Activated CD8-positive, alpha-beta T cell treated with anti-CD3 and anti-CD28 coated beads, Interleukin-2, amount 10 ng/mL, durations not matched to agents 7 days and 5 days (primary cell): ENCODE data around the gene ADAMTS17. TPM values are rescaled to one million over a fixed set of nuclear protein-coding genes. Genes with fewer than 3 reads are reported as not detected.

ENCODE experiments used
- ATAC-seq: fragments of 150-1000 bp; cut with Tn5 transposase; one replicate; pipeline ENCODE4 v1.10.0; 2021; ENCODE audit warnings: moderate library complexity
- CTCF ChIA-PET: fragments of 350-600 bp; sonication (Branson Sonifier 250); formaldehyde crosslinking; loops from one replicate; lab custom pipeline; 2021; ENCODE audit warnings: antibody characterized with exemption; lab: Charles Lee
- POLR2A ChIA-PET: fragments of 350-600 bp; sonication (Branson Sonifier 250); formaldehyde crosslinking; loops from one replicate; lab custom pipeline; 2021; ENCODE audit warnings: antibody characterized with exemption; lab: Charles Lee
- DNase-seq: peaks from one replicate; pipeline ENCODE4 v3.0.0-alpha.2; 2020
- H3K27ac Mint-ChIP-seq: one replicate; pipeline ENCODE4 v1.8.0; 2021; ENCODE audit warnings: mild to moderate bottlenecking, mixed read lengths
- H3K27me3 Mint-ChIP-seq: one replicate; pipeline ENCODE4 v1.8.0; 2021; ENCODE audit warnings: low read depth, mixed read lengths
- H3K36me3 Mint-ChIP-seq: one replicate; pipeline ENCODE4 v1.8.0; 2021; ENCODE audit warnings: low read depth, mixed read lengths
- H3K4me1 Mint-ChIP-seq: one replicate; pipeline ENCODE4 v1.8.0; 2021; ENCODE audit warnings: low read depth, mixed read lengths
- H3K4me3 Mint-ChIP-seq: one replicate; pipeline ENCODE4 v1.8.0; 2021; ENCODE audit warnings: mild to moderate bottlenecking, mixed read lengths
- H3K9me3 Mint-ChIP-seq: one replicate; pipeline ENCODE4 v1.8.0; 2022; ENCODE audit warnings: mixed read lengths; ENCODE audit not compliant: insufficient read depth
- total RNA-seq, 2 experiments: library from RNA; stranded (reverse); gene quantifications; one replicate each; pipeline ENCODE4 v1.2.3, GENCODE V29; 2021

Gene ADAMTS17
- total RNA-seq, 2 experiments from 2014 or later = 5.1 to 6.0 TPM

DNA sequence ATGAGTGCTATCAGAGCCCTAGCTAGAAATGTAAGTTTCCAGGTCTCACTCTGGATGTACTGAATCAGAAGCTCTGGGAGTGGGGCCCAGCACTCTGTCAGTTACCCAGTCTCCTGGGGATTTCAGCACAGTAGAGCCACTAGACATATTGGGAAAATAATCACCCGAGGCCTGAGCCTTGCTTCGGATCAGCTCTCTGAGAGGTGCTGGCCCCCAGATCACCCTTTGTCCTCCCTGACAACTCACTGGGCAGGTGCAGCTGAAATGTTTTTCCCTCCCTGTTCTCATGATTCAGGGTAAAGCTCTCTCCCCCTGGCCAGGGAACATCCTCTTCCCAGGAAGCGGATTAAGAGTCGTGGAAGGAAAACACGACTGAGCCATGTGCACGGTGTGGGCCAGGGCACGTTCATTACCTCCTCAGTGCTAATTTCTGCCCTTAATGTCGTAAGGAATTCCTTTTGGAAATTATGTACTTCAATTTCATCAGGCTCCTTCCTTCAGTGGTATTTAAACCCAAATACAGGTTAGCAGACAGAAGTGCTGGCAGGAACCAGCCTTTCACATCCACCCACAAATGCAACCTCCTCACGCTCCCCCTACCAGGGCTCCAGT, 311.8 kb downstream of the ADAMTS17 start:
- ATAC-seq = no peak
- no peak overlapping the region for H3K27ac Mint-ChIP-seq
- no peaks in the 10 kb centered on the region for H3K27me3 Mint-ChIP-seq
- no peak overlapping the region for H3K4me3 Mint-ChIP-seq
- no peaks in the 10 kb centered on the region for H3K4me1 Mint-ChIP-seq
- H3K9me3 Mint-ChIP-seq = peaks cover 21% of the 10 kb centered on the region
- ChIA-PET CTCF (no interaction called here), POLR2A (no interaction called here)
- H3K36me3 Mint-ChIP-seq = no peaks in the 10 kb centered on the region
- no peak for DNase-seq

DNA sequence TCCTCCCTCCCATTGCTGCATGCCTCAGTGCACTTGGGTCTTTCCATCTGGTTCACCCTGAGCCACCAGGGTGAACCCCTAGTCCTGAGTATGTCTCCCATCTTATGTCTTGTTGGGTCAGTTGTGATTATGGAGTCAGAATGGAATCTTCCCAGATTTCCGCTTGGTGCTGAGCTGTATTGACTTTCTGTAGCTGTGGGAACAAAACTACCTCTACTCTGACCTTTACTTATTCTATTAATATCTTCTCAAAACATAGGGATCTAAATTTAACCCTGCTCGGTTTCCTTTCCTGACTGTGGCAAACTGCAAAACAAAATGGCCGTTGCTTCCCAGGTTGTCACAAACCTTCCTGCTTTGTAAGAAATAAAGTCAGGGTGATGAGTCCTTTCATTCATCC, 312.7 kb downstream of the ADAMTS17 start:
- POLR2A ChIA-PET = no interaction called here
- H3K4me3 Mint-ChIP-seq = no peak overlapping the region

DNA sequence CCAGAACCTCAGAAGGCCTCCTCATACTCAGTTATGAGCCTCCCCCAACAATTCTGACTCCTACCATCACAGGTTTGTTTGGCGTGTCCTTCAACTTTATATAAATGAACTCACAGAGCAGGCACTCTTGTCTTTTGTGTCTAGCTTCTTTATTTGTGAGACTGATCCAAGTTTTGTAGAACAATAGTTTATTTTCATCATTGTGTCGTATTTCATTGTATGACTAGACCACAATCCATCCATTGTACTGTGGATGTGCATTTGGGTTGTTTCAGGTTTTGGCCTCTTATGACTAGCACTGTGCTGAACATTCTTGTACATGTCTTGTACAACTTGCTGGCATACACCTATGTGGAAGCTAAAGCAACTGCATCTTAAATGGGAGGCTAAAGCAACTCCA, 315.7 kb downstream of the ADAMTS17 start:
- no peak for DNase-seq
- H3K36me3 Mint-ChIP-seq = no peaks in the 10 kb centered on the region
- POLR2A ChIA-PET = no interaction called here
- peaks cover 21% of the 10 kb centered on the region for H3K9me3 Mint-ChIP-seq
- H3K27me3 Mint-ChIP-seq = no peaks in the 10 kb centered on the region
- no peaks in the 10 kb centered on the region for H3K4me1 Mint-ChIP-seq
- CTCF ChIA-PET = no interaction called here
- ATAC-seq = no peak
- no peak overlapping the region for H3K4me3 Mint-ChIP-seq
- no peak overlapping the region for H3K27ac Mint-ChIP-seq

More for the DNA sequence above, 312.7 kb downstream of the ADAMTS17 start:
- DNase-seq (no peak), ATAC-seq (no peak)
- CTCF ChIA-PET = no interaction called here
- no peaks in the 10 kb centered on the region for H3K27me3 Mint-ChIP-seq
- H3K36me3 Mint-ChIP-seq = no peaks in the 10 kb centered on the region
- no peaks in the 10 kb centered on the region for H3K4me1 Mint-ChIP-seq
- no peak overlapping the region for H3K27ac Mint-ChIP-seq
- H3K9me3 Mint-ChIP-seq = peaks cover 21% of the 10 kb centered on the region

DNA sequence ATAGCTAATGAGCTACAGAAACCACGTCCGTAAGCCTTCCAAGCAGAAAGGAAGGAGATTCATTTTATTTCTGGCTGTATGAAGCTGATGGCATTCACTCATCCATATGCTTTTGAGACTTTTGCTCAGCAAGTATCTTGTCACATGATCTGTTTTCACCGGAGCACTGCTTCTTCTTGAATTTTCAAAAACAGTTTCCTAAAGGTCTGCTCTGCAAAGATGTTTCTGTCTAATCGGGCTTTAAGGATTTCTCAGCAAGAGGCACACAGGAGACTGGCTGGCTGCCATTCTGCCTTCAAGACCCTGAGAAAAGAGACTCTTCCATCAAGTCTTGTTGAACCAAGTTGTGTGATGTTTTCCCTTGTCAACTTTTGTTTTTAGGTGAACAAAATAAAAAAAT, 319.0 kb downstream of the ADAMTS17 start:
- no peak overlapping the region for H3K4me3 Mint-ChIP-seq
- CTCF ChIA-PET = no interaction called here
- no peak for ATAC-seq

DNA sequence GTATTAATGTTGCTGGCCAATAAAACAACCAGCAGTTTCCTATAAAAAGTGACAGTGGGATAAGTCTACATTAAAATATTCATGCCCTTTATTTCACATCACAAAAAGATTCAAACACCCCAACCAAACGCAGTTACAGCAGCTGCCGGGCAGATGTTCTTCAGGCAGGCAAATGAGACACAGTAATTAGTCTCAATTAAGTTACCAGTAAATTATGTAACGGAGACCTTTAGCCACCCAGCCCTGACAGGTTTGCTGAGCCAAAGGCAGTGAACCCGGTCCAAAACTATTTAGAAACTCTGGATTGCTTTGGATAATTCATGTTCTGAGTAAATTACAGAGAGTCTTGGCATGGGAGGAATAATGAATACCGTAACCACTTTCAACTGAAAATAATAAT, 319.4 kb downstream of the ADAMTS17 start:
- Mint-ChIP-seq H3K4me1 (no peaks in the 10 kb centered on the region), H3K4me3 (no peak overlapping the region), H3K9me3 (peaks cover 5% of the 10 kb centered on the region), H3K27me3 (no peaks in the 10 kb centered on the region), H3K36me3 (no peaks in the 10 kb centered on the region), H3K27ac (no peak overlapping the region)
- no peak for DNase-seq
- ChIA-PET CTCF (no interaction called here), POLR2A (no interaction called here)
- no peak for ATAC-seq

More for the DNA sequence above, 319.0 kb downstream of the ADAMTS17 start:
- Mint-ChIP-seq H3K27ac (no peak overlapping the region), H3K36me3 (no peaks in the 10 kb centered on the region), H3K4me1 (no peaks in the 10 kb centered on the region), H3K27me3 (no peaks in the 10 kb centered on the region), H3K9me3 (peaks cover 9% of the 10 kb centered on the region)
- POLR2A ChIA-PET = no interaction called here
- no peak for DNase-seq

DNA sequence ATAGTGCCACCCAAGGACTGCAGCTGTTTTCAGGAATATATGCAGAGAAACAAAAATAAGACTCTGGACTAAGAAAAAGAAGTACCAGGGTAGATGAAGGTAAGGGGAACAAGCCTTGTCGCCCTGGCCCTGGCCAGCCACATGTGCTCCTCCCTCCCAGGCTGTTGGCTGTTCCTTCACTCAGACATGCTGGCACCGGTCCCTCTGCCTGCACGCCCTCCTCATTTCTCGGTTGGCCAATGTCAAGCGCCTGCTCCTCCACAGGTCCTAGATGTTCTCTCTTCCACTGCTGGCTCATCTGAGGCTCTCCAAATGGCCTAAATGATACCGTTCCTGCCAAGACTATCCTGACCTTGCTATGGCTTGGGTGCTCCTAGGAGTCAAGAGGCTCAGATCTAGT, 320.1 kb downstream of the ADAMTS17 start:
- ATAC-seq (no peak), DNase-seq (no peak)
- Mint-ChIP-seq H3K4me3 (no peak overlapping the region), H3K27me3 (no peaks in the 10 kb centered on the region), H3K9me3 (no peaks in the 10 kb centered on the region), H3K27ac (no peak overlapping the region), H3K36me3 (no peaks in the 10 kb centered on the region), H3K4me1 (no peaks in the 10 kb centered on the region)
- ChIA-PET CTCF (no interaction called here), POLR2A (no interaction called here)

DNA sequence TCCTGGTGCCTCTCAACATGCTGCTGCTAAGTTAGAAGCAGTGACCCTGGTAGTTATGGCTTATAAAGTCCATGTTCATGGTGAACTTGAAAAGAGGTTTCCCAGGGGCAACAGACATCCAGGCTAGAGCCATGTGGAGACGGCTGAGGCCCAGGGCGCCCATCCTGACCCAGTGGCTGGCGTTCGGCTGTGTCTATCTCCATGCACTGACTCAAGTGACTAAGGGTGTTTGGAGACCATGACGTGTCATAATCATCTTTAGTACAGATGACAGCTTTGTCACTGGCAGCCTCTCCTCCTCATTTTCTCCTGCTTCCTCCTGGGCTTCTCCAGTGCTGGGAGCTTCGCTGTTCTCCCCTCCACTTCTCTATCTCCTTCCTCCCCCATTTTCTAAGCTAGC, 321.2 kb downstream of the ADAMTS17 start:
- Mint-ChIP-seq H3K4me1 (no peaks in the 10 kb centered on the region), H3K27ac (no peak overlapping the region), H3K27me3 (peaks cover 1% of the 10 kb centered on the region), H3K9me3 (no peaks in the 10 kb centered on the region), H3K4me3 (no peak overlapping the region), H3K36me3 (no peaks in the 10 kb centered on the region)
- ChIA-PET POLR2A (no interaction called here), CTCF (no interaction called here)
- no peak for DNase-seq
- no peak for ATAC-seq

DNA sequence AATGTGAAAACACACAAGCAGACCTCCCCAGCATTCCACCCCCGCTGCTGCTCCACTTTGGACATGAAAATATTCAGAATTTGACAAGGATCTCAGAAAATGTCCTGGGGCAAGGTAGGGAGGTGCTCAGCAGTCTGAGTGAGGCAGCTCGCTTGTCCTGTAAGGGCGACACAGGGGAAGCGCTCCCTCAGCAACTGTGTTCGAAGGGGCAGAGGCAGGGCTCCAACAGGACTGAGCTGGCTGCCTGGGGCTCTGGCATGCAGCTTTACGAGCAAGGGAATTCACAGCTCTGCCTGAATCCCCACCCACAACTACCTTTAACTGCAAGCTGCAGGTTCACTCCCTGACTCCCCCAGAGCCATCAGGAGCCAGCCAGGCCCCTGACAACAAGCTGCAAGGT, 321.6 kb downstream of the ADAMTS17 start:
- CTCF ChIA-PET = no interaction called here
- no peak for DNase-seq

DNA sequence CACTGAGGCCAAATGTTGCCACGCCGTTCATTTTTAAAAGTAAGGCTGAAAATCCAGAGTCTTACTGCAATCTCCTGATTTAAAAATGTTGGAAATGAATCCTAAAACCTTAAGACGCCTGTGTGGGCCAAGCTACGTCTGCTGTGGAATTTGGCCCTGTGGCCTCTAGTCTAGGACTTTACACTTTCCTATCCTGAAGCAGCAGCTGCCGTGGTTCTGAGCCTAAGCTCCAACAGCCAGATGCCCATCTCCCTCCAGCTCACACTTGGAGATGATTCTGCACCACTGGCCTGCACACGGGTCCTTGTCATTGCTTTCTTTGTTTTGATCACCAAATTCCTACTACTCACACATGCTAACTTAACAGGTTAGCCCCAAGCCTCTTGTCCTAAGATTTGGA, 322.2 kb downstream of the ADAMTS17 start:
- Mint-ChIP-seq H3K36me3 (no peaks in the 10 kb centered on the region), H3K4me3 (no peak overlapping the region), H3K9me3 (no peaks in the 10 kb centered on the region), H3K27ac (no peak overlapping the region), H3K27me3 (peaks cover 2% of the 10 kb centered on the region), H3K4me1 (no peaks in the 10 kb centered on the region)
- ChIA-PET POLR2A (no interaction called here), CTCF (no interaction called here)
- DNase-seq (no peak), ATAC-seq (no peak)

More for the DNA sequence above, 321.6 kb downstream of the ADAMTS17 start:
- Mint-ChIP-seq H3K27ac (no peak overlapping the region), H3K9me3 (no peaks in the 10 kb centered on the region), H3K27me3 (peaks cover 2% of the 10 kb centered on the region), H3K36me3 (no peaks in the 10 kb centered on the region), H3K4me3 (no peak overlapping the region), H3K4me1 (no peaks in the 10 kb centered on the region)
- ATAC-seq = no peak
- POLR2A ChIA-PET = no interaction called here

DNA sequence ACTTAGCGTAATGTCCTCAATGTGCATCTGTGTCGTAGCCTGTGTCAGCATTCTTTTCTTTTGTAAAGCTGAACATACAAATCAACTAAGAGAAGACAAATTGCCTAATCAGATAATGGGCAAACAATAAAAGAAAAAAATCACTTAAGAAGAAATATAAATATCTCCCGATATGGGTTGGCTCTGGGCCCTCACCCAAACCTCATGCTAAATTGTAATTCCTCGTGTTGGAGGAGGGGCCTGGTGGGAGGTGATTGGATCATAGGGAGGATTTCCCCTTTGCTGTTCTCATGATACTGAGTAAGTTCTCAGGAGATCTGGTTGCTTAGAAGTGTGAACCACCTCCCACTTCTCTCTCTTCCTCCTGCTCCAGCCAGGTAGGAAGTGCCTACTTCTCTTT, 323.6 kb downstream of the ADAMTS17 start:
- CTCF ChIA-PET = no interaction called here
- H3K9me3 Mint-ChIP-seq = no peaks in the 10 kb centered on the region
- no peak overlapping the region for H3K4me3 Mint-ChIP-seq
- H3K27me3 Mint-ChIP-seq = peaks cover 11% of the 10 kb centered on the region
- no peak overlapping the region for H3K27ac Mint-ChIP-seq
- H3K4me1 Mint-ChIP-seq = no peaks in the 10 kb centered on the region
- DNase-seq = no peak
- ATAC-seq = no peak
- POLR2A ChIA-PET = no interaction called here
- H3K36me3 Mint-ChIP-seq = no peaks in the 10 kb centered on the region

DNA sequence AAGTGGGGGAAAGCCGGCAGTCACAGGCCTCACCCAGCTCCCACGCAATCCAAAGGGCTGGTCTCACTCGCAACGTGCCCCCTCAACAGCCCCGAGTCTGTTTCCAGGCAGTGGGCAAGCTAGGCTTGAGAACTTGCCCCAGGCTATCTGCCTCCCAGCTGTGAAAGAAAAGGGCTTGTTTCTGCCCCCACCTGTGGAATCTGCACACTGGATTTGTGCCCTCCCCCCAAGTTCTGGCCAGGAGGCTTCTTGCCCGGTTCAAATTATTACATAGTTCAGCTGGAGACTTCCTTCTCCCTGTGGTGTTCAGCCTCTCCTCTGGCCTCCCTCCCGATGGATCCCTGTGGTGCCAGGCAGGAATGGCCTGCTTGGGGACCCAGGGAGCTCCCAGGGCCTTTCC, 324.6 kb downstream of the ADAMTS17 start:
- Mint-ChIP-seq H3K36me3 (no peaks in the 10 kb centered on the region), H3K27ac (no peak overlapping the region), H3K4me1 (no peaks in the 10 kb centered on the region), H3K27me3 (peaks cover 20% of the 10 kb centered on the region), H3K9me3 (no peaks in the 10 kb centered on the region), H3K4me3 (no peak overlapping the region)
- no peak for DNase-seq
- POLR2A ChIA-PET = no interaction called here
- CTCF ChIA-PET = no interaction called here
- ATAC-seq = no peak

DNA sequence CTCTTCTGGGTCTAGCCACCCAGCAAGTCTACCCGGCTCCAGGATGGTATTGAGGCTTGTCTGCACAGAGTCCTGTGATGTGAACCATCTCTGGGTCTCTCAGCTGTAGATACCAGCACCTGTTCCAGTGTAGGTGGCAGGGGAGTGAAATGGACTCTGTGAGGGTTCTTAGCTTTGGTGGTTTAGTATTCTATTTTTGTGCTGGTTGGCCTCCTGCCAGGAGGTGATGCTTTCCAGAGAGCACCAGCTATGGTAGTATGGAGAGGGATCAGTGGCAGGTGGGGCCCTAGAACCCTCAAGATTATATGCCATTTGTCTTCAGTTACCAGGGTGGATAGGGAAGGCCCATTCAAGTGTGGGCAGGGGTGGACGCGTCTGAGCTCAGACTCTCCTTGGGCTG, 325.1 kb downstream of the ADAMTS17 start:
- Mint-ChIP-seq H3K27me3 (peaks cover 25% of the 10 kb centered on the region), H3K4me1 (no peaks in the 10 kb centered on the region), H3K27ac (no peak overlapping the region), H3K4me3 (no peak overlapping the region), H3K9me3 (no peaks in the 10 kb centered on the region), H3K36me3 (no peaks in the 10 kb centered on the region)
- CTCF ChIA-PET = no interaction called here
- ATAC-seq = no peak
- DNase-seq = no peak
- POLR2A ChIA-PET = no interaction called here

DNA sequence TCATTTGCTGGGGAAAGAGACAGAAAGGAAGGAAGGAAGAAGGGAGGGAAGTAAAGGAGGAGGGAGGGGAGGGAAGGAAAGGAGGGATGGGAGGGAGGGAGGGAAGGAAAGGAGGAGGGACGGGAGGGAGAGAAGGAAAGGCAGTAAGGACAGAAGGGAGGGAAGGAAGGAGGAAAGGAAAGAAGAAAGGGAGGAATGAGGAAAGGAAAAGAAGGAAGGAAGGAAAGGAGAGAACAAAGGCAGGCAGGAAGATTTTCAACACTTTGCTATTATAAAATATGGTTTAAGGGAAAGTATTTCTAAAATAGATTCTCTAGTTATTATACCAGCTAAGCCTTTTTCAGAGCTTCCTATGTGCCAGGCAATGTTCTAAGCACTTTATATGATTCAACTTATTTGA, 330.5 kb downstream of the ADAMTS17 start:
- POLR2A ChIA-PET = no interaction called here
- Mint-ChIP-seq H3K9me3 (no peaks in the 10 kb centered on the region), H3K27me3 (peaks cover 26% of the 10 kb centered on the region), H3K27ac (no peak overlapping the region), H3K4me1 (no peaks in the 10 kb centered on the region), H3K4me3 (no peak overlapping the region), H3K36me3 (no peaks in the 10 kb centered on the region)
- CTCF ChIA-PET = no interaction called here
- ATAC-seq (no peak), DNase-seq (no peak)
